ENCODE data around the gene EVC2.

The EVC2 gene

GRCh38 chr4:5710065-5710960 is 2.0 kb upstream of the EVC2 start:
- no peak for DNase-seq

DNA sequence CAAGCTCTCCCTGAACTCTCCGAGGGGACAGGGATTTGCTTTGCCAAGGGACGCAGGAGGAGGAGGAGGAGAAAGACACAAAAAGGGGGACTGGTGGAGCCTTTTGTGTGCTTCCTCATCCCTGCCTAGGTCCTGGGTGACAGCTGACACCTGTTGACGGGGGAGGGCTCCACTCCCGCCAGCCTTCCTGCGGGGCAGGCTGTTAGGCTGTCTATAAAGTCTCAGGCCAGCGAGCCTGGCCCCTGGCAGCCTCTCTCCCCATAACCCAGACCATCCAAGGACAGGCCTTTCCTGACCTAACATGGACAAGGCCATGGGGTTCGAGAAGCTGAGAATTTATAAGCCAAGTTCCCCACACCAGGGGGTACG is 832 bp upstream of the EVC2 start:
- DNase-seq = no peak

GRCh38 chr4:5707778-5708448 is 446 bp downstream of the EVC2 start:
- no peak for DNase-seq

DNA sequence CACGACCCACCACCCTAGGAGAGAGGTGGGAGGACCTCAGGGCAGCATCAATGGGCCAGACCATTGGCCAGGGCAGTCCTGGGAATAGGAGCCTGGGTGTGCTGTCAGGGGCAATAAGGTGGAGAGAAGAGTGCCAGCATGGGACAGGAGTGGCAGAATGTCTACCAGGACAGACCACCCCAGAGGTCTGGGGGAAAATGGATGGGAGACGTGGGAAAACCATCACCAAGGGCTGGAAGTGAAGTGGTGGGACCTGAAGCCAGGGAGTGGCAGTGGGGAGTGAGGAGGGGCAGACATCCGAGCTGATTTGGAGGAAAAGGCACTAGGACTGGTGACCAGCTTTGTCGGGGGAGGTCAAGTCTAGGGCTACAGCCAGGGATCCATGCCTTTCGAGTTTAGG is 993 bp downstream of the EVC2 start:
- DNase-seq = no peak

DNA sequence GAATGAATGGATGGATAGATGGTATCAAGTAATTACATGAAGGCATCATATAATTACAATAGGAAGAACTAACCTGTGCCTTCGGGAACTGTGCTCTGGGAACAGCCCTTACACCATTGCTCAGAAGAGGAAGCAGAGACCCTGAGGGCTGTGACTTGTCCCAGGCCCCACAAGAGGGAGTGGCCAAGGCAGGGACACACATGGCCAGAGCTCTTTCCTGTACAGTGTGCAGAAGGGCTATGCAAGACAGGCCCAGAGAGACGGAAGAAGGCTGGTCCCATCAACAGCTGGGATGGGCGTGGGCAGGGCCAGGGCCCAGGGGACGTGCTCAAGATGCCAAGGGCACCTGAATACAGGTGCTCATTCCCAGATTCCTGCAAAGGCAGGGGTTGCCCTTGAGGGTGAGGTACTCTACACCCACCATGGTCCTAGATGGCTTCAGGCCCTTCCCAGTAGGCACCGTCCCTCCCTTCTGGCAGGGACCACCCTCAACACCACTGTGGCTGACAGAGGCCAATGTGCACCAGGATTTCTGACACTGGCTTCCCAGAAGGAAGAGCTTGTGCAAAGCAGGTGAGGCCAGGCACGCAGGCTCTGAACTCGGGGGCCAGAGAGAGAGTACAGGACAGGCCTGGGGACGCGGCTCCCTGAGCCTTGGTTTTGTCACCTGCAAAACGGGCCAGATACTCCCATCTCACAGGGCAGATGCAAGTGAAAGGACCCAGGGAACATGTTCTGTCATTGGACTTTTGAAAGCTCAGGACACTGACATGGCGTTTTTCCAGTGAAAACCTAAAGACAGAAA is 1.7 kb downstream of the EVC2 start:
- DNase-seq = no peak

DNA sequence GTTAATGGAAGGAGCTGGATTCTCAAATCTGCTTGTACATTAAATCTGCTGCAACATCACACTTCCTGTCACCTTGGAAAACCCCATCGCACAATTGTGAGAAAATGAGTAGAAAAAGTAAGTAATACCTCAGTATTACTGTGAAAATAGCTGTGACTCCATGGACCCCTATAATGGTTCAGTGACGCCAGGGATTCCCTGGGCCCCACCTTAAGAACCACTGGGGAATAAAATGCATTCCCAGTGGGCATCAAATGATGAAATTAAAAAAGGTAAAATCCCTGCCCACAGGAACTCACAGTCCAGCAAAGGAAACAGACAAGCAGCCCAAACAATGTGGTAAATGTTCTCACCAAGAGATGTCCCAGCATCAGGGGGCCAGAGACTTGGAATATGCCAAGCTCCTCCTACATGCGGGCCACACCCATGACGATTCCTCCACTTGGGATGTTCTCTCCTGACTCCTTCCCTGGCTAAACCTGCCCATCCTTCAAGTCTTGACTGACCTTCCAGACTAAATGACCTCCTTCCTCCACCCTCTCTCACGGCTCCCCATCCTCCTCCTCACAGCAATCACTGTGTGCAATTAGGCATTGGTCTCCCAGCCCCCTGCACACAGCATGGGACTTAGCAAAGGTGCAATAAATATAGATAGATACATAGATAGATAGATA is 2.6 kb downstream of the EVC2 start:
- no peak for DNase-seq

DNA sequence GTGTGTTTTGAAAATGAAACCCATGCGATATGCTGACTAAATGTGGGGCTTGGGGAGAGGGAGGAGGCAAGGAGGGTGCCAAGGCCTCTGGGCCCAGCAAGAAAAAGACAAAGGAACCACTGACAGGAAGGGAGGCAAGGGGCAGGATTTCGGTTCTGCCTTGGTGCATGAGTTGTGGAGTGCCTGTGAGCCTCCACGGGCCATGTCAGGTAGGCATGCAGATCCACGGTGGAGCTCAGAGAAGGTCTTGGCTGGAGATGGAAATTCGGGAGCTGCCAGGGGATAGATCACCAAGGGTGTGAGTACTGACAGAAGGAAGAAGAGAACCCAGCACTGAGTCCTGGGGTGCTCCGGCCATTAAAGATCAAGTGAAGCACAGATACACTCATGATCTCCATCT is 4.1 kb downstream of the EVC2 start:
- no peak for DNase-seq

DNA sequence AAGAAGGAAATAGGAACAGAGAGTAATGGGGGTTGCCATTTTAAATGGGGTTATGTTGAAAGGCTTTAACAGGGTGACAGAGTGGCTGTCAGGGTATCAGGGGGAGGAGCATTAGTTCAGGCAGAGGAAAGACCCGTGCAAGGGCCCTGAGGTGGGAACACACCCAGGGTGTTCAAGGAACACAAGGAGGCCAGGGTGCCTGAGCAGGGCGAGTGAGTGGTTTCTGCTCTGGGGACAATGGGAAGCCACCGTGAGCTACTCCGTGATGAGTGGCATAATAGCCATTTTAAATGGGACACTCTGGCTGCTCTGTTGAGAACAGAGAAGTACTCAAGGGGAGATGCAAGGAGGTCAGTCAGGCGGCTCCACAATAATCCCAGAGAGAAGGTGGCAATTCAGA is 4.5 kb downstream of the EVC2 start:
- no peak for DNase-seq

GRCh38 chr4:5701971-5702370 is 6.4 kb downstream of the EVC2 start:
- DNase-seq = no peak

GRCh38 chr4:5700459-5700858 is 7.9 kb downstream of the EVC2 start:
- no peak for DNase-seq

DNA sequence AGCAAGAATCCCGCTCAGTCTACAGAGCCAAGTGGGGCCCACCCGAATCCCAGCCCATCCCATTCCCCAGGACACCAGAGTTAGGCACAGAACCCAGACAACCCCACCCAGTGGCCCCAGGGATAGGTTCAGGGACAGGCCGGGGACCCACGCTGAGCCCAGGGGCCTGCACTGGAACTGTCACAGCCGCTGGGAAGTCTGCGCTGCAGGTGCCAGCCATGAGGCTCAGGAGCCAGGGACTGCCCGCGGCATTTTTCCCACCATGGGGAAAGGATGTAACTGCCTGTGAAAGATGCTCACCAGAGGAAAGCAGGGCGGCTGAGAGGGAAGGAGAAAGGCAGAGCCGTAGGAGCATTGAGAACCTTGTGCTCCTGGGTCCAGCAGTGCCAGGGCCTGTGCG is 12.0 kb downstream of the EVC2 start:
- DNase-seq = no peak

- no peak for DNase-seq
Measured at GRCh38 chr4:5693871-5694270, 14.5 kb downstream of the EVC2 start.

GRCh38 chr4:5691491-5692132 is 16.7 kb downstream of the EVC2 start:
- no peak for DNase-seq

DNA sequence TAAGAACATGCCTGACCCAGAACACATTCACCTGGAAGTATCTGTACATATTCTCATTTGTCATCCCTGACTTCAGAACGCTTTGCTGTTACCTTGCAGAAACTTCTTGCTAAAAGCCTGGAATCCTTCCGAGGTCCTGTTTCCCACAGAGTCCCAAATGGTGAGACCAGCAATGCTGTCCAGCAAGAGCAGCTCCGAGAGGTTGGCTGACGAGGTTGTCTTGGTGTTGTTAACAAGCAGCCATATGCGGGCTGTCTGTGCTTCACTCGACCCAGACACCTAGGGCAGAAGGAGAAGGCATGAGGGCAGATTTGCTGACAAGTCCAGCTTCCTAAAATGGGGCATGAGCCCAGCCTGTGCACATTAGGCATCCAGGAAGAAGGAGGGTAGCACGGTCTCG is 19.3 kb downstream of the EVC2 start:
- DNase-seq = no peak

DNA sequence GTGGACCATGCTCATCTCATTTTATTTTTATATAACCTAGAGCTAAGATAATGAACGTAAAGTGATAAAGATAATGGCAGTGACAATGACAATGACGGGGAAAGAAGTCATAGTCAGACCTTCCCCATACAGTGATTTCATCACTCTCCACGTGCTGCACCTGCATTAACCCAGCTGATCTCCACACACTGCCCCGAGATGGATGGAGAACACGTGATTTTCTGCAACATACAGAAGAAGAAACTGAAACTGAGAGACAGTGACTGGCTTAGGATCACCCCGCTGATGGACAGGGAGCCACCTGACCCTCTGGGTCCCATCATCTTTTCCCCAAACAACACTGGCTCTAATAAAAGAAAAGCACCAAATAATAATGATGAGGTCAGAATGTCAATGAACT is 22.0 kb downstream of the EVC2 start:
- DNase-seq = no peak

DNA sequence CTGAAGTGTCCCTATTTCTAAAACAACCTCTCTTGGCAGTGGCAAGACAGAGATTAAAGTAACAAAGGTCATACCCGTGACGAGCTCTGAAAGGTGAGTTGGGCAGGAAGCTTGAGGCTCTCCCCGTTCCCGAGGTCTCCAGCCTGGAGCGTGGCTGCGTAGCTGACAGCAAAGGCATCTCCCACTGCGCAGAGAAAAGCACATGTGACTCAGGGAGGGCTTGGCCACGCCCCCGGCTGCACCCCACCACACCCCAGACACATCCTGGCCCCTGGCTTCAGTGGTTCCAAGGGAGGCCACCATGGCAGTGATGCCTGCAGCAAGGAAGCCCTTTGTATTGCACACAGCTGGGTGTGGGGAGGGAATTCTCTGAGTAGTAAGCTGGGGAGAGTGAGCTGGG is 23.1 kb downstream of the EVC2 start:
- no peak for DNase-seq

- no peak for DNase-seq
Measured at GRCh38 chr4:5683566-5683965, 24.8 kb downstream of the EVC2 start.

DNA sequence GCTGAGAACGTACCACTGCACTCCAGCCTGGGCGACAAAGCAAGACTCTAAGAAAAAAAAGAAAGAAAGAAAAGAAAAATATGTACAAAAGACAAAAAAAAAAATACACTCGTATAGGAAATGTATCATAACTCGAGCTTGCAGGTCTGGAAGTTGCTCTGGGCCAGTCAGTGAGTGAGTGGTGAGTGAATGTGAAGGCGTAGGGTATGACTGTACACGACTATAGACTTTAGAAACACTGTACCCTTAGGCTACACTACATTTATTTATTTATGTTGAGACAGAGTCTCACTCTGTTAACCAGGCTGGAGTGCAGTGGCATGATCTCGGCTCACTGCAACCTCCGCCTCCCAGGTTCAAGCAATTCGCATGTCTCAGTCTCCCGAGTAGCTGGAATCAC is 29.4 kb downstream of the EVC2 start:
- no peak for DNase-seq

GRCh38 chr4:5676763-5677162 is 31.6 kb downstream of the EVC2 start:
- DNase-seq = no peak

GRCh38 chr4:5666741-5667140 is 41.6 kb downstream of the EVC2 start:
- no peak for DNase-seq

- no peak for DNase-seq
Measured at GRCh38 chr4:5664778-5665177, 43.6 kb downstream of the EVC2 start.

DNA sequence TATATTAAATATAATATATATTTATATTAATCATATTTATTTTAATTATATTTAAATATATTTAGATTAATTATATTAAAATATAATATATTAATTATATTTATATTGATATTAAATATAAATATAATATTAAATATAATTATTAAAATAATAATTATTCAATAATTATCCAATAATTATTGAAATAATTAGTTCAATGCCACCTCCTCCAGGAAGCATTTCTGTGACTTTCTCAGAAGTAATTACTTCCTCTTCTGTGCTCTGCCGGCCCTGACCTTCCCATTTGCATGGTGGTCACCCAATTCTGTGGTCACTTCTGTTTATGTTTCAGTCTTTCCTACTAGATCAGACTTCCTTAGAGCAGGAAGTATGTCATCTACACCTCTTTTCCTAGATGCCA is 45.8 kb downstream of the EVC2 start:
- no peak for DNase-seq

DNA sequence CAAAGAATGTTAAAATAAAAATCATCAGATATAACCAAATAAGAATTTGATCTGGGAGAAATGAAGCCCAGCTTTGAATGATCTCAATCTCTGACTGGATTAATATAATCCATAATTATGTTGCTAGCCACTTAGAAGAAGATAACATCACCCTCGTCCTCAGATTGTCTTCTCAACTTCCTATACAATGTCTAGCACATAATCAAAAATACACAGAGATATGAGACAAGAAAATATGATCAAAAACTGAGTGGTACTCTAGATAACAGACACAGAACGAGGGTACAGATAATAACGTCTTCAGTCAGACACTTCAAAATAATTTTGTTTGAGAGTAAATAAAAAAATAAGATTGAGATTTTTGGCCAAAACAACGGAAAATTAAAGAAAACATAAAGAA is 47.1 kb downstream of the EVC2 start:
- DNase-seq = no peak
